Neural cell (in vitro differentiated cells): ENCODE results near the gene CDCP1. TPM values are rescaled to one million over a fixed set of nuclear protein-coding genes. Genes with fewer than 3 reads are reported as not detected.

ENCODE experiments used
- H2AFZ ChIP-seq: fragments of 200-600, 300-800 bp; sonication (generic), shearing (Covaris generic); 2 replicates; pipeline ENCODE4 v1.6.0; 2014; ENCODE audit warnings: low read depth, mild to moderate bottlenecking, antibody characterized with exemption, low read length, moderate library complexity
- H3F3A ChIP-seq: fragments of 200-600 bp; shearing (Covaris generic); 2 replicates; pipeline ENCODE4 v1.6.1; 2016; ENCODE audit warnings: mild to moderate bottlenecking, moderate library complexity, mixed read lengths, antibody characterized with exemption, low read length; ENCODE audit not compliant: insufficient read depth, poor library complexity, severe bottlenecking
- H3K27ac ChIP-seq: fragments of 200-600, 300-800 bp; sonication (generic), shearing (Covaris generic); 2 replicates; pipeline ENCODE4 v1.5.1; 2014; ENCODE audit warnings: mild to moderate bottlenecking, low read length, moderate library complexity
- H3K27me3 ChIP-seq: fragments of 300-800, 200-600 bp; sonication (generic), shearing (Covaris generic); 2 replicates; pipeline ENCODE4 v1.6.0; 2014; ENCODE audit warnings: mild to moderate bottlenecking, low read depth, low read length, moderate library complexity; ENCODE audit not compliant: insufficient read depth
- H3K36me3 ChIP-seq: fragments of 300-800, 200-600 bp; sonication (generic), shearing (Covaris generic); 2 replicates; pipeline ENCODE4 v1.5.1; 2014; ENCODE audit warnings: mild to moderate bottlenecking, antibody characterized with exemption, low read length, moderate library complexity; ENCODE audit not compliant: insufficient read depth
- H3K4me2 ChIP-seq: fragments of 300-800, 200-600 bp; sonication (generic), shearing (Covaris generic); 2 replicates; pipeline ENCODE4 v1.6.0; 2014; ENCODE audit warnings: mild to moderate bottlenecking, low read length
- H3K4me3 ChIP-seq: fragments of 300-800, 200-600 bp; sonication (generic), shearing (Covaris generic); 2 replicates; pipeline ENCODE4 v1.5.1; 2014; ENCODE audit warnings: mild to moderate bottlenecking, low read length, moderate library complexity
- H3K79me2 ChIP-seq: fragments of 200-600 bp; shearing (Covaris generic); replicated peaks from 2 replicates; pipeline ENCODE4 v1.6.0; 2014; ENCODE audit warnings: mild to moderate bottlenecking, low read length, moderate library complexity; ENCODE audit not compliant: insufficient read depth
- H3K9ac ChIP-seq: fragments of 300-800, 200-600 bp; sonication (generic), shearing (Covaris generic); 2 replicates; pipeline ENCODE4 v1.6.1; 2016; ENCODE audit warnings: mild to moderate bottlenecking, low read length, mixed read lengths
- H3K9me2 ChIP-seq: fragments of 200-600 bp; shearing (Covaris generic); 2 replicates; pipeline ENCODE4 v1.6.1; 2016; ENCODE audit warnings: mild to moderate bottlenecking, low read length, mixed read lengths; ENCODE audit not compliant: insufficient read depth
- H3K9me3 ChIP-seq: fragments of 200-600, 300-800 bp; sonication (generic), shearing (Covaris generic); 2 replicates; pipeline ENCODE4 v1.6.1; 2016; ENCODE audit warnings: mild to moderate bottlenecking, mixed run types, low read length, moderate library complexity, mixed read lengths
- H4K20me1 ChIP-seq: fragments of 200-600 bp; shearing (Covaris generic); 2 replicates; pipeline ENCODE4 v1.6.1; 2016; ENCODE audit warnings: mild to moderate bottlenecking, mixed run types; ENCODE audit not compliant: insufficient read depth
- EP300 ChIP-seq: fragments of 450-650 bp; conservative IDR thresholded peaks from 2 replicates; pipeline ENCODE4 v1.6.1; 2014; ENCODE audit warnings: antibody characterized with exemption, mild to moderate bottlenecking, moderate library complexity; ENCODE audit not compliant: poor library complexity, severe bottlenecking
- EZH2 ChIP-seq: fragments of 200-600, 300-800 bp; shearing (Covaris generic), sonication (generic); IDR thresholded peaks from 2 replicates; pipeline ENCODE4 v1.6.1; 2014; ENCODE audit warnings: antibody characterized with exemption, low read length, borderline replicate concordance, mild to moderate bottlenecking; ENCODE audit not compliant: insufficient read depth, poor library complexity, severe bottlenecking
- MXI1 ChIP-seq: fragments of 450-650 bp; conservative IDR thresholded peaks from 2 replicates; pipeline ENCODE4 v1.6.1; 2014; ENCODE audit warnings: antibody characterized with exemption, mild to moderate bottlenecking; ENCODE audit not compliant: poor library complexity, severe bottlenecking
- POLR2AphosphoS5 ChIP-seq: IDR thresholded peaks from 2 replicates; pipeline ENCODE4 v1.6.1; 2012
- RAD21 ChIP-seq: fragments of 450-650 bp; conservative IDR thresholded peaks from 2 replicates; pipeline ENCODE4 v1.6.1; 2014; ENCODE audit warnings: antibody characterized with exemption, mild to moderate bottlenecking, moderate library complexity
- SMC3 ChIP-seq: fragments of 450-650 bp; conservative IDR thresholded peaks from 2 replicates; pipeline ENCODE4 v1.6.1; 2014; ENCODE audit warnings: antibody characterized with exemption, mild to moderate bottlenecking, moderate library complexity; ENCODE audit not compliant: poor library complexity
- TAF1 ChIP-seq: IDR thresholded peaks from 2 replicates; pipeline ENCODE4 v1.6.1; 2012; ENCODE audit warnings: low read depth
- polyA plus RNA-seq: library from polyadenylated mRNA; depleted of rRNA; stranded (reverse); fragments of >200 nt; gene quantifications from 2 replicates; pipeline ENCODE4 v1.2.3, GENCODE V29; 2014
- TF ChIP-seq, protein P1 (sequence below): fragments of 450-650 bp; IDR thresholded peaks from 2 replicates; pipeline ENCODE4 v1.5.1; 2014; ENCODE audit warnings: antibody characterized with exemption, mild to moderate bottlenecking, moderate library complexity; ENCODE audit not compliant: poor library complexity, severe bottlenecking
- TF ChIP-seq, protein P2 (sequence below): IDR thresholded peaks from 2 replicates; pipeline ENCODE4 v1.6.1; 2012; ENCODE audit warnings: borderline replicate concordance

CDCP1 gene
- polyA plus RNA-seq, 1 donor from 2014 or later: not detected

DNA sequence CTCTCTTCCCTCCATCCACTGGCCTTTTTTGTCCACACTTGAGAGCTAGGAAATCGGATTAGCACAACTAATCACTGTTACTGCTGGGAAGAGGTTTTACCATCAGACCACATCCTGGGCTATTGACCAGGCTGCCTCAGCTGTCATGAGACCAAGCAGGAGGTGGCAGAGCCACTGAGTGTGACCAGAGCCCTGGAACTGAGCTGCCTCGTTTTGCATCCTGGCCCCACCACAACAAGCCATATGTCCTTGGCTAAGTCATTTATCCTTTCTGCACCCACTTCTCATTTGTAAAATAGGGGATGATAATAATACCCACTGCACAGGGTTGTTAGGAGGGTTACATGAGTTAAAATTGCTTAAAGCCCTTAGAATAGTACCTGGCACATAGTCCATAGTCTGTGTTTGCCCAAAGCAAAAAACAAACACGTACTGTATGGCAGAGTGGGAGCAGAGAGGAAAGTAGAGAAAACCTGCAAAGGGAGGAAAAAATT is 45.8 kb upstream of the CDCP1 start:
- Histone ChIP-seq H3F3A (no peaks in the 10 kb centered on the region), H3K27me3 (no peaks in the 10 kb centered on the region), H2AFZ (no peak overlapping the region), H3K9ac (no peak overlapping the region), H3K9me2 (no peaks in the 10 kb centered on the region), H4K20me1 (no peaks in the 10 kb centered on the region), H3K27ac (no peak overlapping the region), H3K4me3 (no peak overlapping the region), H3K4me2 (no peak overlapping the region), H3K9me3 (no peaks in the 10 kb centered on the region), H3K79me2 (no peaks in the 10 kb centered on the region), H3K36me3 (no peaks in the 10 kb centered on the region)
- TF ChIP-seq, protein P1, sequence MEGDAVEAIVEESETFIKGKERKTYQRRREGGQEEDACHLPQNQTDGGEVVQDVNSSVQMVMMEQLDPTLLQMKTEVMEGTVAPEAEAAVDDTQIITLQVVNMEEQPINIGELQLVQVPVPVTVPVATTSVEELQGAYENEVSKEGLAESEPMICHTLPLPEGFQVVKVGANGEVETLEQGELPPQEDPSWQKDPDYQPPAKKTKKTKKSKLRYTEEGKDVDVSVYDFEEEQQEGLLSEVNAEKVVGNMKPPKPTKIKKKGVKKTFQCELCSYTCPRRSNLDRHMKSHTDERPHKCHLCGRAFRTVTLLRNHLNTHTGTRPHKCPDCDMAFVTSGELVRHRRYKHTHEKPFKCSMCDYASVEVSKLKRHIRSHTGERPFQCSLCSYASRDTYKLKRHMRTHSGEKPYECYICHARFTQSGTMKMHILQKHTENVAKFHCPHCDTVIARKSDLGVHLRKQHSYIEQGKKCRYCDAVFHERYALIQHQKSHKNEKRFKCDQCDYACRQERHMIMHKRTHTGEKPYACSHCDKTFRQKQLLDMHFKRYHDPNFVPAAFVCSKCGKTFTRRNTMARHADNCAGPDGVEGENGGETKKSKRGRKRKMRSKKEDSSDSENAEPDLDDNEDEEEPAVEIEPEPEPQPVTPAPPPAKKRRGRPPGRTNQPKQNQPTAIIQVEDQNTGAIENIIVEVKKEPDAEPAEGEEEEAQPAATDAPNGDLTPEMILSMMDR: no peak
- TF ChIP-seq, protein P2, sequence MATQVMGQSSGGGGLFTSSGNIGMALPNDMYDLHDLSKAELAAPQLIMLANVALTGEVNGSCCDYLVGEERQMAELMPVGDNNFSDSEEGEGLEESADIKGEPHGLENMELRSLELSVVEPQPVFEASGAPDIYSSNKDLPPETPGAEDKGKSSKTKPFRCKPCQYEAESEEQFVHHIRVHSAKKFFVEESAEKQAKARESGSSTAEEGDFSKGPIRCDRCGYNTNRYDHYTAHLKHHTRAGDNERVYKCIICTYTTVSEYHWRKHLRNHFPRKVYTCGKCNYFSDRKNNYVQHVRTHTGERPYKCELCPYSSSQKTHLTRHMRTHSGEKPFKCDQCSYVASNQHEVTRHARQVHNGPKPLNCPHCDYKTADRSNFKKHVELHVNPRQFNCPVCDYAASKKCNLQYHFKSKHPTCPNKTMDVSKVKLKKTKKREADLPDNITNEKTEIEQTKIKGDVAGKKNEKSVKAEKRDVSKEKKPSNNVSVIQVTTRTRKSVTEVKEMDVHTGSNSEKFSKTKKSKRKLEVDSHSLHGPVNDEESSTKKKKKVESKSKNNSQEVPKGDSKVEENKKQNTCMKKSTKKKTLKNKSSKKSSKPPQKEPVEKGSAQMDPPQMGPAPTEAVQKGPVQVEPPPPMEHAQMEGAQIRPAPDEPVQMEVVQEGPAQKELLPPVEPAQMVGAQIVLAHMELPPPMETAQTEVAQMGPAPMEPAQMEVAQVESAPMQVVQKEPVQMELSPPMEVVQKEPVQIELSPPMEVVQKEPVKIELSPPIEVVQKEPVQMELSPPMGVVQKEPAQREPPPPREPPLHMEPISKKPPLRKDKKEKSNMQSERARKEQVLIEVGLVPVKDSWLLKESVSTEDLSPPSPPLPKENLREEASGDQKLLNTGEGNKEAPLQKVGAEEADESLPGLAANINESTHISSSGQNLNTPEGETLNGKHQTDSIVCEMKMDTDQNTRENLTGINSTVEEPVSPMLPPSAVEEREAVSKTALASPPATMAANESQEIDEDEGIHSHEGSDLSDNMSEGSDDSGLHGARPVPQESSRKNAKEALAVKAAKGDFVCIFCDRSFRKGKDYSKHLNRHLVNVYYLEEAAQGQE: no peak
- TF ChIP-seq SMC3 (no peak), RAD21 (no peak), MXI1 (no peak), TAF1 (no peak), EP300 (no peak)

DNA sequence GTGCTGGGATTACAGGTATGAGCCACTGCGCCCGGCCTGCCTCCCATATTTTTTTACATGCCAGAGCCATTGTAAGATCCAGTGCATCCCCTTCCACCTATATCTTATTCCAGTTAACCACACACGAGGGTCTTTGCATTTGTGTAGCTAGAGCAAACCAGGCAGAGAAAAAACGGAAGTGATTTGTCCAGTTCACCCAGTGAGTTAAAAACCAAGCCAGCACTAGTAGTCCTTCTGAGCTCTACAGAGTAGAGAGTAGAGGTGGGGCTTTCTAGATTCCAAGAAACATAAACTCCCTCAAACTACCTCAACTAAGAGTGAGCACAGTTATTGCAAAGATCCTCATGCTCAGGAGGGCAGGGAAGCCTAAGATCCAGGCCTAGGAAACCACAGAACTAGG is 45.2 kb upstream of the CDCP1 start:
- Histone ChIP-seq H3K27ac (no peak overlapping the region), H3K27me3 (no peaks in the 10 kb centered on the region), H3F3A (no peaks in the 10 kb centered on the region), H3K9me3 (no peaks in the 10 kb centered on the region), H3K36me3 (no peaks in the 10 kb centered on the region), H3K4me3 (no peak overlapping the region), H2AFZ (no peak overlapping the region), H3K4me2 (no peak overlapping the region), H3K79me2 (no peaks in the 10 kb centered on the region), H4K20me1 (no peaks in the 10 kb centered on the region), H3K9ac (no peak overlapping the region), H3K9me2 (no peaks in the 10 kb centered on the region)
- TF ChIP-seq RAD21 (no peak), TAF1 (no peak), MXI1 (no peak), SMC3 (no peak), EZH2 (no peak), POLR2AphosphoS5 (no peak), EP300 (no peak)
- TF ChIP-seq, protein P1: no peak
- TF ChIP-seq, protein P2: no peak
